HCT116 (cell line): ENCODE data around the gene AKR1B1. TPM values are rescaled to one million over a fixed set of nuclear protein-coding genes. Genes with fewer than 3 reads are reported as not detected.

Source experiments
- ATAC-seq: fragments of 200-7000 bp; cut with Tn5 transposase; 2 replicates; pipeline ENCODE4 v1.9.1; 2020; ENCODE audit warnings: mild to moderate bottlenecking, moderate library complexity
- BruUV-seq: library from RNA; stranded (reverse); fragments of 400-500 nt; replicated peaks from 2 replicates; lab custom pipeline; 2021; lab: Mats Ljungman, UMichigan
- CTCF ChIA-PET: fragments of 300-600 bp; sonication (Branson Sonifier 250); formaldehyde crosslinking; loops from one replicate; lab custom pipeline; 2021; ENCODE audit warnings: antibody characterized with exemption; lab: Charles Lee
- POLR2A ChIA-PET: fragments of 300-600, 350-600 bp; sonication (Branson Sonifier 250); formaldehyde crosslinking; loops from one replicate; lab custom pipeline; 2021; ENCODE audit warnings: antibody characterized with exemption; lab: Charles Lee
- RAD21 ChIA-PET, 2 experiments: fragments of 300-600 bp; sonication (Branson Sonifier 250); formaldehyde crosslinking; loops; one replicate each; lab custom pipeline; 2023; ENCODE audit warnings: low total read pairs in 2 of 2; ENCODE audit not compliant: uncharacterized antibody in 2 of 2, unreplicated experiment in 2 of 2, low non-redundant PET in 1 of 2; lab: Charles Lee
- DNase-seq: peaks from one replicate; pipeline ENCODE4 v3.0.0-alpha.2; 2010; ENCODE audit warnings: low read depth, low spot score
- H2AFZ ChIP-seq: fragments of 200-600 bp; shearing (Covaris generic), sonication (generic); 2 replicates; pipeline ENCODE4 v1.6.1; 2017; ENCODE audit warnings: low read depth, mixed run types, mixed read lengths, antibody characterized with exemption, low read length; ENCODE audit not compliant: poor library complexity, severe bottlenecking
- H3K27ac ChIP-seq: 2 replicates; pipeline ENCODE4 v1.5.1; 2012; ENCODE audit warnings: low read depth, low read length
- H3K27me3 ChIP-seq: fragments of 200-600 bp; sonication (generic); 2 replicates; pipeline ENCODE4 v1.6.1; 2016; ENCODE audit warnings: mixed run types, low read length, mixed read lengths; ENCODE audit not compliant: insufficient read depth
- H3K36me3 ChIP-seq, 2 experiments: fragments of 200-500 bp in 1 of 2; fragments of 200-600 bp in 1 of 2; sonication (Bioruptor generic) in 1 of 2; sonication (generic) in 1 of 2; 2 replicates each; pipeline versions ENCODE4 v1.5.1 to v1.6.1; 2014 to 2016; ENCODE audit warnings: low read length in 2 of 2, inconsistent platforms in 1 of 2, mixed read lengths in 1 of 2, mixed run types in 1 of 2; ENCODE audit not compliant: insufficient read depth in 2 of 2, control insufficient read depth in 1 of 2
- H3K4me1 ChIP-seq, 2 experiments: fragments of 200-600 bp in 1 of 2; sonication (generic) in 1 of 2; 2 replicates each; pipeline versions ENCODE4 v1.5.1 to v1.6.1; 2012 to 2017; ENCODE audit warnings: low read length in 2 of 2, inconsistent platforms in 1 of 2, mild to moderate bottlenecking in 1 of 2, mixed read lengths in 1 of 2, mixed run types in 1 of 2, moderate library complexity in 1 of 2; ENCODE audit not compliant: insufficient read depth in 2 of 2, control insufficient read depth in 1 of 2
- H3K4me2 ChIP-seq: fragments of 200-600 bp; sonication (generic); 2 replicates; pipeline ENCODE4 v1.6.1; 2017; ENCODE audit warnings: mixed run types, low read length, mixed read lengths
- H3K4me3 ChIP-seq, 2 experiments: fragments of 200-600 bp in 1 of 2; sonication (generic) in 1 of 2; replicated peaks in 1 of 2; 2 replicates each; pipeline ENCODE4 v1.5.1; 2011 to 2016; ENCODE audit warnings: low read length in 2 of 2, control low read depth in 1 of 2, low read depth in 1 of 2, mild to moderate bottlenecking in 1 of 2, mixed read lengths in 1 of 2, mixed run types in 1 of 2
- H3K79me2 ChIP-seq: fragments of 200-600 bp; sonication (generic); 2 replicates; pipeline ENCODE4 v1.6.1; 2017; ENCODE audit warnings: mild to moderate bottlenecking, mixed run types, low read length, moderate library complexity, mixed read lengths; ENCODE audit not compliant: insufficient read depth
- H3K9ac ChIP-seq: fragments of 200-600 bp; sonication (generic); 2 replicates; pipeline ENCODE4 v1.6.1; 2016; ENCODE audit warnings: low read length, mixed read lengths
- H3K9me2 ChIP-seq: fragments of 200-600 bp; sonication (generic), shearing (Covaris generic); 2 replicates; pipeline ENCODE4 v1.6.1; 2017; ENCODE audit warnings: mixed run types, mild to moderate bottlenecking, moderate library complexity; ENCODE audit not compliant: insufficient read depth
- H3K9me3 ChIP-seq, 2 experiments: fragments of 200-500 bp in 1 of 2; fragments of 200-600 bp in 1 of 2; sonication (Bioruptor generic) in 1 of 2; sonication (generic) in 1 of 2; 2 replicates each; pipeline ENCODE4 v1.6.1; 2014 to 2017; ENCODE audit warnings: low read length in 2 of 2, mixed read lengths in 2 of 2, inconsistent platforms in 1 of 2, low read depth in 1 of 2, mild to moderate bottlenecking in 1 of 2, mixed run types in 1 of 2, moderate library complexity in 1 of 2; ENCODE audit not compliant: control insufficient read depth in 1 of 2, insufficient read depth in 1 of 2
- H4K20me1 ChIP-seq: fragments of 200-600 bp; sonication (generic), shearing (Covaris generic); 2 replicates; pipeline ENCODE4 v1.6.1; 2017; ENCODE audit warnings: mixed run types, mild to moderate bottlenecking, moderate library complexity; ENCODE audit not compliant: insufficient read depth
- CBX3 ChIP-seq: IDR thresholded peaks from 2 replicates; pipeline ENCODE4 v1.6.1; 2012; ENCODE audit warnings: low read depth
- EGR1 ChIP-seq: IDR thresholded peaks from 2 replicates; pipeline ENCODE4 v1.6.1; 2012; ENCODE audit warnings: low read depth
- ELF1 ChIP-seq: IDR thresholded peaks from 2 replicates; pipeline ENCODE4 v1.6.1; 2012; ENCODE audit warnings: low read depth, borderline replicate concordance
- EZH2phosphoT487 ChIP-seq: fragments of 200-600 bp; IDR thresholded peaks from 2 replicates; pipeline ENCODE4 v1.6.1; 2018; ENCODE audit warnings: antibody characterized with exemption, borderline replicate concordance
- SRF ChIP-seq: IDR thresholded peaks from 2 replicates; pipeline ENCODE4 v1.6.1; 2012; ENCODE audit warnings: low read depth
- TCF7L2 ChIP-seq: IDR thresholded peaks from 2 replicates; pipeline ENCODE4 v1.7.0; 2011; ENCODE audit warnings: borderline replicate concordance, inconsistent platforms; ENCODE audit not compliant: insufficient read depth, insufficient read length; ENCODE audit errors: extremely low read depth
- ZFX ChIP-seq: fragments of 450-650 bp; IDR thresholded peaks from 2 replicates; pipeline ENCODE4 v1.6.1; 2017
- intact Hi-C: fragments of 100-400 bp; cut with micrococcal nuclease; formaldehyde crosslinking; loops from 2 replicates; pipeline ENCODE4 v1.10.0; 2022
- total RNA-seq: library from RNA; stranded (reverse); gene quantifications from one replicate; pipeline ENCODE4 v1.2.1, GENCODE V29; 2021; ENCODE audit not compliant: unreplicated experiment
- TF ChIP-seq, protein P1 (sequence below): IDR thresholded peaks from 2 replicates; pipeline ENCODE4 v1.6.1; 2012; ENCODE audit warnings: low read depth

Gene AKR1B1
- total RNA-seq, 1 experiment from 2014 or later: 56.8 TPM

DNA sequence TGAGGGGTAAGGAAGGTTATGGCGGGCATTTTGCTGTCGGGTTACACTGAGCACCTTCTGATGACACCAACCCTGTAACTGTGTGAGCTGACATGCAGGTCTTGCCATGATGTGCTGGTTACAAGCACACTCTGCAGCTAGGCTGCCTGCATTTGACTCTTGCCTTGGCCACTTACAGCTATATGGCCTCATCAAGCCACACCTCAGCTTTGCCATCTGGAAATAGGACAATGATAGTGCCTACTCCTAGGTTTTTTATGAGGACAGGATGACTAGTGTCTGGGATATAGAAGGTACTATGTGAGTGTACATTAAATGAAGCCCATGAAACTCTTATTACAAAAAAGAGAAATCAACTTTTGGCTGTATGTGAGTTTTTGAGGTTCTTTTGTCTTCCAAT lies 58.0 kb downstream of the AKR1B1 start:
- RAD21 ChIA-PET: no interaction called here
- POLR2A ChIA-PET: no interaction called here
- H3K4me3 ChIP-seq: no peak overlapping the region
- no peak overlapping the region for H3K27ac ChIP-seq
- ATAC-seq (no peak), DNase-seq (no peak)
- H3K4me2 ChIP-seq: no peak overlapping the region
- H3K4me1 ChIP-seq: no peaks in the 10 kb centered on the region
- intact Hi-C loops: no loop called here
- no peaks in the 10 kb centered on the region for H3K9me2 ChIP-seq
- no peak overlapping the region for H3K9ac ChIP-seq
- no peaks in the 10 kb centered on the region for H3K36me3 ChIP-seq
- H4K20me1 ChIP-seq: no peaks in the 10 kb centered on the region
- H3K9me3 ChIP-seq: no peaks in the 10 kb centered on the region
- no TSS peak for BruUV-seq
- no peaks in the 10 kb centered on the region for H3K79me2 ChIP-seq
- CTCF ChIA-PET: no interaction called here
- H3K27me3 ChIP-seq: no peaks in the 10 kb centered on the region
- TF ChIP-seq CBX3 (no peak), SRF (no peak), EZH2phosphoT487 (no peak), TCF7L2 (no peak), ZFX (no peak), ELF1 (no peak)
- H2AFZ ChIP-seq: no peak overlapping the region

DNA sequence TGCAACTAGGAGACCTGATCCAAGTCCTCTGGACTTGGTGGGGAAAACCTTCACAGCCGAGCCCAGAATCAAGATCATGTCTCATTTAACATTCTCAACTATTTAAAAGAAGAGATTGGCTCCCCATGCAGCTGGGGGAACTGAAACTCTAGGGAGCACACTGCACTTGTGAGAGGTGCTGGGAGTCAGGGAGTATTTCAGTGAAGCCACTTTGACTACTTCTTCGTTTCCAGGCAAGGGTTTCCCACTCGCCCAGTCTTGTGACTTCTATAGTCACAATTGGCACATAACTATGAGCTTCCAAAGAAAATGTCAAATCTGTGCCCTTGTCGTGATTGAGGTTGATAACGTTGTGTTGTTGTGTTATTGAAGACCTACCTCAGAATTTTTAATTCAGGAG lies 62.9 kb downstream of the AKR1B1 start:
- no peaks in the 10 kb centered on the region for H3K4me1 ChIP-seq
- ChIA-PET CTCF (no interaction called here), POLR2A (no interaction called here), RAD21 (no interaction called here)
- no peak overlapping the region for H3K9ac ChIP-seq
- intact Hi-C loops: no loop called here
- BruUV-seq: no TSS peak
- TF ChIP-seq EGR1 (no peak), SRF (no peak)
- TF ChIP-seq, protein P1, sequence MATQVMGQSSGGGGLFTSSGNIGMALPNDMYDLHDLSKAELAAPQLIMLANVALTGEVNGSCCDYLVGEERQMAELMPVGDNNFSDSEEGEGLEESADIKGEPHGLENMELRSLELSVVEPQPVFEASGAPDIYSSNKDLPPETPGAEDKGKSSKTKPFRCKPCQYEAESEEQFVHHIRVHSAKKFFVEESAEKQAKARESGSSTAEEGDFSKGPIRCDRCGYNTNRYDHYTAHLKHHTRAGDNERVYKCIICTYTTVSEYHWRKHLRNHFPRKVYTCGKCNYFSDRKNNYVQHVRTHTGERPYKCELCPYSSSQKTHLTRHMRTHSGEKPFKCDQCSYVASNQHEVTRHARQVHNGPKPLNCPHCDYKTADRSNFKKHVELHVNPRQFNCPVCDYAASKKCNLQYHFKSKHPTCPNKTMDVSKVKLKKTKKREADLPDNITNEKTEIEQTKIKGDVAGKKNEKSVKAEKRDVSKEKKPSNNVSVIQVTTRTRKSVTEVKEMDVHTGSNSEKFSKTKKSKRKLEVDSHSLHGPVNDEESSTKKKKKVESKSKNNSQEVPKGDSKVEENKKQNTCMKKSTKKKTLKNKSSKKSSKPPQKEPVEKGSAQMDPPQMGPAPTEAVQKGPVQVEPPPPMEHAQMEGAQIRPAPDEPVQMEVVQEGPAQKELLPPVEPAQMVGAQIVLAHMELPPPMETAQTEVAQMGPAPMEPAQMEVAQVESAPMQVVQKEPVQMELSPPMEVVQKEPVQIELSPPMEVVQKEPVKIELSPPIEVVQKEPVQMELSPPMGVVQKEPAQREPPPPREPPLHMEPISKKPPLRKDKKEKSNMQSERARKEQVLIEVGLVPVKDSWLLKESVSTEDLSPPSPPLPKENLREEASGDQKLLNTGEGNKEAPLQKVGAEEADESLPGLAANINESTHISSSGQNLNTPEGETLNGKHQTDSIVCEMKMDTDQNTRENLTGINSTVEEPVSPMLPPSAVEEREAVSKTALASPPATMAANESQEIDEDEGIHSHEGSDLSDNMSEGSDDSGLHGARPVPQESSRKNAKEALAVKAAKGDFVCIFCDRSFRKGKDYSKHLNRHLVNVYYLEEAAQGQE: no peak
- H4K20me1 ChIP-seq: no peaks in the 10 kb centered on the region
- no peak for ATAC-seq
- H3K79me2 ChIP-seq: no peaks in the 10 kb centered on the region
- H3K27me3 ChIP-seq: no peaks in the 10 kb centered on the region
- H3K9me2 ChIP-seq: no peaks in the 10 kb centered on the region
- no peaks in the 10 kb centered on the region for H3K9me3 ChIP-seq
- no peak for DNase-seq
- no peak overlapping the region for H2AFZ ChIP-seq
- H3K36me3 ChIP-seq: no peaks in the 10 kb centered on the region
- no peak overlapping the region for H3K4me3 ChIP-seq
- H3K27ac ChIP-seq: no peak overlapping the region
- H3K4me2 ChIP-seq: no peak overlapping the region
